ENCODE results near the gene SOX30.

The SOX30 gene

DNA sequence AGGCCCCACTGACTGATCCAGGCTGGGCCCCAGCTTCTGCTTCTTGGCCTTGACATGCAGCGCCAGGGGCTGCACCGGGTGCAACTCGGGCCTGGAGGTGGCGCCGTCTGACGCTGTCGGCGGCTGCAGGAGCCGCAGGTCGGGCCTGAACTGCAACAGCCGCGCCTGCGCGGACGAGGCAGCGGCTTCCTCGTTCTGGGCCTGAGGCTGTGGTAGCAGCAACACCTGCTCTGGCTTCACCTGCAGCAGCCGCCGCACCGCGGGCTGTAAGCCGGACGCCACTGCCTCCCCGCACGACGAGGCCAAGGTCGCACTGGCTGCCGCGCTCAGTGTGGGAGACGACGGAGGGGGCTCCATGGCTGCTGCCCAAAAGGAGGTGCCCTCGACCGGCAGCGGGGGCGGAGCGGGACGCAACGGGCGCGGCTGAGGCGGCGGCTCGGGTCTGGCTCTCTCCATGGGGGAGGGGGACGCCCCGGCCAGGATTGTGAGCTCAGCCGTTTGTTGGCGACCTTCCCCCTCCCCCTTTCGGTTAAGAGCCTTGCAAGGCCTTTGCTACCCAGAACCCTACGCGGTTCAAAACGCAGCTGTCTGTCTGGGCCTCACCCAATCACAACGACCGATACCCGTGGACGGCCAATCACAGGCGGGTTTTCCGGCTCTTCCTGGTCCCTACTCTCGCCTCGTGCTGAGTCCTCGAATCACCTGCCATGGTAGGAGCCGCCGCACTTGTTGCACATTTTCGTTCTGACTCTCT is 438 bp downstream of the SOX30 start:
- TF ChIP-seq, protein P1, sequence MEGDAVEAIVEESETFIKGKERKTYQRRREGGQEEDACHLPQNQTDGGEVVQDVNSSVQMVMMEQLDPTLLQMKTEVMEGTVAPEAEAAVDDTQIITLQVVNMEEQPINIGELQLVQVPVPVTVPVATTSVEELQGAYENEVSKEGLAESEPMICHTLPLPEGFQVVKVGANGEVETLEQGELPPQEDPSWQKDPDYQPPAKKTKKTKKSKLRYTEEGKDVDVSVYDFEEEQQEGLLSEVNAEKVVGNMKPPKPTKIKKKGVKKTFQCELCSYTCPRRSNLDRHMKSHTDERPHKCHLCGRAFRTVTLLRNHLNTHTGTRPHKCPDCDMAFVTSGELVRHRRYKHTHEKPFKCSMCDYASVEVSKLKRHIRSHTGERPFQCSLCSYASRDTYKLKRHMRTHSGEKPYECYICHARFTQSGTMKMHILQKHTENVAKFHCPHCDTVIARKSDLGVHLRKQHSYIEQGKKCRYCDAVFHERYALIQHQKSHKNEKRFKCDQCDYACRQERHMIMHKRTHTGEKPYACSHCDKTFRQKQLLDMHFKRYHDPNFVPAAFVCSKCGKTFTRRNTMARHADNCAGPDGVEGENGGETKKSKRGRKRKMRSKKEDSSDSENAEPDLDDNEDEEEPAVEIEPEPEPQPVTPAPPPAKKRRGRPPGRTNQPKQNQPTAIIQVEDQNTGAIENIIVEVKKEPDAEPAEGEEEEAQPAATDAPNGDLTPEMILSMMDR (IDR thresholded peaks at IDR 0.05): peak; percentile 48
- no peak for TF ChIP-seq ZFX (IDR thresholded peaks at IDR 0.05; ENCODE audit: borderline replicate concordance)
- no peak overlapping the region for H3K27ac ChIP-seq

DNA sequence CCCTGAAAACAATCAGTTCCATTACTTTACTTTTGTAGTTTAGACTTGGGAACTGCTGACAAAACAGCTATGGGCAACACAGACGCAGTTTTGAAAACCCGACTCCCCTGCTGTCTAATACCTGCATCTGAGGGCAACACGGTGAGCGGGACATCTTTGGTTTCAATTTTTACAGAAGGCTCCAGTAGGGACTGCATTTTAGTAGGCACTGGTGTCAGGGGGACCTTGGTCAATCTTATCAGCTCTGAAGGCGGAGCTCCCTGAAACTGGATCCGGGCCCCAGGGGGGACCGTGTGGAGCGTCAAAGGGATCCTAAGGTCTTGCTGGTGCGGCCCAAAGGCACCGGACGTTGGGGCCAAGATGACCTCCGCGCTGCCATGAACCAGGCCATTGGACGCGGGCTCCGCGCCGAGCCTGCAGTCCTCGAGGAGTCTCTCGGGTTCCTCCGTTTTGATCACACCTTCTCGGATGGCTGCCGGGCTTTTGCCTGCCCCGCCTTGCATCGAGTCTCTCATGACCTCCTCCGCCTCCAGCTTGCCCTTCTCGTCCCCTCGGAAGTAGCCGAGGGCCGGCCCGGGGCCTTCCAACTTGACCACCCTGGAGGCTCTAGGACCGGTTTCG is 1.1 kb downstream of the SOX30 start:
- no peak overlapping the region for H3K27ac ChIP-seq
- TF ChIP-seq, protein P1 (IDR thresholded peaks at IDR 0.05): no peak
- TF ChIP-seq ZFX (IDR thresholded peaks at IDR 0.05; ENCODE audit: borderline replicate concordance): no peak

DNA sequence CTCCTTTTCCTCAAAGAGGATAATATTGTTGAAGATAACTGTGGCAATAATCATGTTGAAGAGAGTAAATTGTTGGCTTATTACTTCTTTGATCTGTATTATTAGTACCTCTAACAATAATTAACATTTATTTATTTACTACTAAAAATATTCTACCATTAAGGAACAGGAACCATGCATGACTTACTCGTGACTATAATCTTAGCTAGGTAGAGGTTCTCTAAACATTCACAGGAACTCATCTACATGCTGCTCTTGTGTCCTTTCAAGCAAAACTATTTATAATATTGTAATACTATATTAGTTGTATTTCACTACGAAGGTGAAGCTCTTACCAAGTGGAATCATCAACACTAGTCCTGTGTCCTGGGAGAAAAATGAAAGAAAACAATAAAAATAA is 3.1 kb downstream of the SOX30 start:
- TF ChIP-seq, protein P1 (IDR thresholded peaks at IDR 0.05): no peak
- TF ChIP-seq ZFX (IDR thresholded peaks at IDR 0.05; ENCODE audit: borderline replicate concordance): no peak
- no peak overlapping the region for H3K27ac ChIP-seq

DNA sequence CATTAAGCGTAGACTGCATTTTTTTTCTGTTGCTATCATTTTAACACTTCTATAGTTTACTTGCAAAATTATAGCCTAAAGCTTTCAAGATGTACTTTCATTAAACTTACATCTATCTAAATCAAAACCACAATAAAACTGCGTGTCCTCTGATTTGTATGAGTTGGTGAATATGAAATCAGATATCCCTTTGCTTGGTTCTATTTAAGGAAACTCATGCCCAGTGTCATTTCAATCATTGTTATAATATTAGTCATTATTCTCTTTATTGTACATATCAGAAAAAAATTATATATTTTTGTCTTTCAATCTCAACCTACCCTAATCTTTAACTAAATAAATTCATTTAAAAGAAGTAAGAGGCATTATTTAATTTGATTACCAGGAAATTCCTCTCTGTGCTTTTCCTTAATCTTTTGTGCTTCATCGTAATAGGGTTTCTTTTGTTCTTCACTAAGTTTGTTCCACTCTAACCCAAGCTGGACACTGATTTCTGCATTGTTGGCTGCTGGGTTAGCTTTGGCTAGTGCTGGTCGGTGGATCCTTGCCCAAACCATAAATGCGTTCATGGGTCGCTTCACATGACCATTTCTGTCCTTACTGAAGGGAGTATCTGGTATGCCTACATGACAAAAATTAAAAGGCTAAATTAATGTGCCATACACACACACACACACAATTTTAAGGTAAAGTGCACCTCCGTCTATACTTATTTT is 3.8 kb downstream of the SOX30 start:
- TF ChIP-seq, protein P1 (IDR thresholded peaks at IDR 0.05): no peak
- no peak for TF ChIP-seq ZFX (IDR thresholded peaks at IDR 0.05; ENCODE audit: borderline replicate concordance)
- H3K27ac ChIP-seq: no peak overlapping the region

DNA sequence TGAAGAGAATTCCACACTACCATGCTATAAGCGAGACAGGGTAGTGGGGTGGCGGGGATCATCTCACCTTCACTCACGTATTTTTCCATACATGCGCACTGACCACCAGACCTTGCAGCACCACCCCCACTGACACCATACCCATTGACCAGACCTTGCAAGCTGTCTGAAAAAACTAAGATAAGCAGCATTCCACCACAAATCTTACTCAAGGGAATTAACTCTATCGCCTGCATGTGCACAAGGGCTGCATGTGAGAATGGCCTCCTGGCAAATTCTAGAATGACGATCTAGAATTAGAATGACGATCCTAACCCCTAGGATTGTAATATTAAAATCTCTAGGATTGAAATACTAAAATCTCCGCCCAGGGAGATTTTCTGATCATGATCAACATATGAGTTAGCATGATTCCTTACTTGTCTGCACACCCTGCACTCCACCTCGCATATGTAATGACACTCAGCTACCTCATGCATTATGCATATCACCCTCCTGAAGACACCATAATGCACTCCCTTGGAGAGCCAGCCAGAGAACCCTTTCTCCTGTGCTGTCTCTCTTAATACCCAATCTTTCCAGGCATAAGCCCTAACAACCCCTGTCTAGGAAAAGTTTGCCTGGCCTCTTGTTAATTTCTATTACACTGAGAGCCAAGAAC is 11.7 kb downstream of the SOX30 start:
- TF ChIP-seq, protein P1 (IDR thresholded peaks at IDR 0.05): no peak
- no peak for TF ChIP-seq ZFX (IDR thresholded peaks at IDR 0.05; ENCODE audit: borderline replicate concordance)
- H3K27ac ChIP-seq: no peak overlapping the region

DNA sequence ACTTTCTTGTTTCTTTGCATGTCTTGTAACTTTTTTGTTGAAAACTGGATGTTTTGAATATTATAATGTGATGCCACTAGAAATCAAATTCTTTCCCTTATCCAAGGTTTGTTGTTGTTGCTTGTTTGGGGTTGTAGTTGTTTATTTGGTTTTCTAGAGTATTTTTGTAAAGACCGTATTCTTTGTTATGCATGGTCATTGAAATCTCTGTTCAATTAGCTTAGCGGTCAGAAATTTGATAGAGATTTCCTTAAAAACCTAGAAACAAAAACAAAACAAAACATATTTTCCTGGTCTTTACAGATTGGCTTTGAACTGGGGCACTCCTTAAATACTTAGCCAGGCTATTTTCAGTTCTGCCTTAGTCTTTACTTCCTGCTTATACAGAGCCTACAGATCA is 21.9 kb downstream of the SOX30 start:
- no peak for TF ChIP-seq ZFX (IDR thresholded peaks at IDR 0.05; ENCODE audit: borderline replicate concordance)
- TF ChIP-seq, protein P1 (IDR thresholded peaks at IDR 0.05): no peak

More for the DNA sequence above, 21.9 kb downstream of the SOX30 start:
- H3K27ac ChIP-seq: no peak overlapping the region

Measured in 22Rv1 (cell line).